HG02885 (cell line): ENCODE data around the gene PPIP5K2.
A peak's percentile ranks its signal among the peaks of the same experiment; 100 is the strongest.
"Not testable (repeated sequence)": the region's sequence is repeated elsewhere in the genome, so short reads cannot be mapped to it uniquely, and the experiment has no call there.

Experiments
- ATAC-seq: cut with Tn5 transposase; IDR thresholded peaks from one replicate; pipeline ENCODE4 v1.9.1; 2021; ENCODE audit warnings: mild to moderate bottlenecking; ENCODE audit not compliant: unreplicated experiment, poor library complexity

Gene PPIP5K2

GRCh38 chr5:103205991-103206700, 86.0 kb downstream of the PPIP5K2 start:
- ATAC-seq = no peak

- no peak for ATAC-seq
Observed at GRCh38 chr5:103207011-103207410, 86.9 kb downstream of the PPIP5K2 start.

GRCh38 chr5:103207653-103208052, 87.6 kb downstream of the PPIP5K2 start:
- no peak for ATAC-seq

GRCh38 chr5:103208460-103208859, 88.4 kb downstream of the PPIP5K2 start:
- ATAC-seq = no peak

- no peak for ATAC-seq
Observed at GRCh38 chr5:103209065-103209464, 89.0 kb downstream of the PPIP5K2 start.

GRCh38 chr5:103210952-103211351, 90.9 kb downstream of the PPIP5K2 start:
- ATAC-seq = no peak

- peak; percentile 64 for ATAC-seq
Observed at GRCh38 chr5:103211576-103212561, 91.8 kb downstream of the PPIP5K2 start.

GRCh38 chr5:103216137-103216536, 96.0 kb downstream of the PPIP5K2 start:
- ATAC-seq = no peak

GRCh38 chr5:103216697-103217096, 96.6 kb downstream of the PPIP5K2 start:
- no peak for ATAC-seq

GRCh38 chr5:103217101-103217500, 97.0 kb downstream of the PPIP5K2 start:
- ATAC-seq = no peak

- no peak for ATAC-seq
Observed at GRCh38 chr5:103218164-103218563, 98.1 kb downstream of the PPIP5K2 start.

GRCh38 chr5:103219074-103219473, 99.0 kb downstream of the PPIP5K2 start:
- ATAC-seq = not testable (repeated sequence)

GRCh38 chr5:103223031-103223955, 103.2 kb downstream of the PPIP5K2 start:
- ATAC-seq = no peak

GRCh38 chr5:103224118-103224893, 104.2 kb downstream of the PPIP5K2 start:
- ATAC-seq = peak; percentile 88

GRCh38 chr5:103224894-103225246, 104.8 kb downstream of the PPIP5K2 start:
- ATAC-seq = no peak

GRCh38 chr5:103228061-103228460, 108.0 kb downstream of the PPIP5K2 start:
- no peak for ATAC-seq

GRCh38 chr5:103228588-103228987, 108.5 kb downstream of the PPIP5K2 start:
- no peak for ATAC-seq

GRCh38 chr5:103232393-103232999, 112.4 kb downstream of the PPIP5K2 start:
- ATAC-seq = peak; percentile 81
